ENCODE results near the gene GEMIN4. TPM values are rescaled to one million over a fixed set of nuclear protein-coding genes. Genes with fewer than 3 reads are reported as not detected.
"Not testable (repeated sequence)": the region's sequence is repeated elsewhere in the genome, so short reads cannot be mapped to it uniquely, and the experiment has no call there.

GEMIN4 gene
- polyA plus RNA-seq = 10 to 100 TPM in 1 of 3 donors, 1 to 10 TPM in 2; 6.5 to 10.4 (median 6.6) TPM

DNA sequence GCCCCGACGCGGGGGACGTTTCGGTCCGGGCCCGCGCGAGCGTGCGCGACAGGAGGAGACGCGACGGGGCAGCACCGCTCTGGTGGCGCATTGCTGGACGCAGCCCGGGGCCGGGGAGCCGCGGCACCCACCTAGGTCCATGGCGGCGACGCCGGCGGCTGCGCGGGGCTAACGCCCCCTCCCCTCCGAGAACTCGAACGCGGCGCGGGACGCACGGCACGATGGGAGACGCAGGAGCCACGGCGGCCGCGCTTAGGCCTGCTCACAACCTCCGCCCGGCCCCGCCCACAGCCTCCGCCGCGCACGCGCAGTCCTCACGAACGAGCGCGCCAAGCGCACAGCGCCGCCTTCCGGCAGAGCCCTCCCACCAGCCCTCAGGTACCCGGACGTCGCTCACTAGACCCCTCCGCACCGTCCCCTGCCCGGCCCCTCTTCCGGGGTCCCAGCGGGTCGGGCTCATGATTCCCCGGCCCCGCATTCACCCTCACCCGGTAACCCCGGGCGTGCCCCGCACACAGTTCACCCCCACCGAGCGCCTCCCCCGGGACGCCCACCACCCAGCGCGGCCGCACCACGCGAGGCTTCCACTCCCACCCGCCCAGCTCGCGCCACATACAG, at the start of gene GEMIN4:
Gene GEMIN4, minus strand, starts transcription at position 263 of the 618 bp plus-strand sequence. Its CDS starts 122 bp downstream, at position 141.
- WGBS, 3 donors = 0 to 1% (median 1%) methylated on average over 64 to 86 of the region's 87 CpGs

DNA sequence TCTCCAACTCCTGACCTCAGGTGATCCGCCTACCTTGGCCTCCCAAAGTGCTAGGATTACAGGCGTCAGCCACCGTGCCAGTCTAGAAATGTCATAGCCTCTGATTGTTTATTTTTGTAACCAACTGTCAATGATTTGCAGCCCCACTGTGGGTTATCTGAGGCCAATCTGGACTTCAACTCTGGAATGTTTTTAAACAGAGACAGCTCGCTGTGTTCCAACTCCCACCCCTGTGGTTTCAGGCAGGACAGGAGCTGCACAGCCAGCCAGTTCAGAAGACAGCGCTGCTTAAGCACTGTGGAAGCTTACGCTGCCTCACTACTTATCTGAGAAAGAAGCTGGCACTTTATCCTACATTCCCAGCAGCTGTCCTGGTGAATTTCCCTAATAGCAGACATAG, 49.6 kb upstream of the GEMIN4 start:
- 30 to 88% (median 78%) methylated on average over 6 of the region's 6 CpGs for WGBS, 3 donors
- H3K27ac ChIP-seq (ENCODE audit: low read depth, low read length) = no peak overlapping the region

More for the DNA sequence above, at the start of gene GEMIN4:
- no peak within 1 kb of the TSS for H3K27ac ChIP-seq (ENCODE audit: low read depth, low read length)

GRCh38 chr17:800446-801242, 48.6 kb upstream of the GEMIN4 start:
- WGBS, 3 donors = 88 to 93% (median 91%) methylated on average over 39 of the region's 39 CpGs

GRCh38 chr17:799261-799660, 47.2 kb upstream of the GEMIN4 start:
- WGBS, 3 donors = 84 to 87% (median 87%) methylated on average over 11 of the region's 11 CpGs
- no peak overlapping the region for H3K27ac ChIP-seq (ENCODE audit: low read depth, low read length)

More at GRCh38 chr17:800446-801242, 48.6 kb upstream of the GEMIN4 start:
- no peak overlapping the region for H3K27ac ChIP-seq (ENCODE audit: low read depth, low read length)

DNA sequence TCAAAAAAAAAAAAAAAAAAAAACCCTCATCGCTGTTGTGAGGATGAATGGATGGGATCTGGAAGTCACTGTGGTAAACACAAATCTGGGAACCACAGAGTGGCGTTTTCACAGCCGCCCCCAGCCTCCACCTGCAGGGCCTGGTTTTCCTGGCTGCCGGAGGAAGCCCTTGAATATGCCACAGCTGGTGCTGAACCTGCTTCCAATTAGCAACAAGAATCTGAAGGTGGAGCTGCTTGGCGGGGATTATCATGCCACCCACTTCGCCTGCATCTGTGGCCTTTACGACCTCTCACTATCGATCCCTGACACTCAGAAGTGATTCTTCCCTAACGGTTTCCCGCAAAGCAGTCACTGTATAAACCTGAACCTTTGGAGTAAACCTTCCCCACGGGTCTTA, 46.2 kb upstream of the GEMIN4 start:
- 59 to 78% (median 76%) methylated on average over 11 of the region's 11 CpGs for WGBS, 3 donors
- H3K27ac ChIP-seq (ENCODE audit: low read depth, low read length) = no peak overlapping the region

- H3K27ac ChIP-seq (ENCODE audit: low read depth, low read length) = no peak overlapping the region
Measured at GRCh38 chr17:797236-797840, 45.3 kb upstream of the GEMIN4 start.

GRCh38 chr17:796609-797008, 44.5 kb upstream of the GEMIN4 start:
- H3K27ac ChIP-seq (ENCODE audit: low read depth, low read length) = no peak overlapping the region
- WGBS, 3 donors = 72 to 93% (median 72%) methylated on average over 15 of the region's 15 CpGs

More at GRCh38 chr17:797236-797840, 45.3 kb upstream of the GEMIN4 start:
- 70 to 90% (median 72%) methylated on average over 22 of the region's 22 CpGs for WGBS, 3 donors

DNA sequence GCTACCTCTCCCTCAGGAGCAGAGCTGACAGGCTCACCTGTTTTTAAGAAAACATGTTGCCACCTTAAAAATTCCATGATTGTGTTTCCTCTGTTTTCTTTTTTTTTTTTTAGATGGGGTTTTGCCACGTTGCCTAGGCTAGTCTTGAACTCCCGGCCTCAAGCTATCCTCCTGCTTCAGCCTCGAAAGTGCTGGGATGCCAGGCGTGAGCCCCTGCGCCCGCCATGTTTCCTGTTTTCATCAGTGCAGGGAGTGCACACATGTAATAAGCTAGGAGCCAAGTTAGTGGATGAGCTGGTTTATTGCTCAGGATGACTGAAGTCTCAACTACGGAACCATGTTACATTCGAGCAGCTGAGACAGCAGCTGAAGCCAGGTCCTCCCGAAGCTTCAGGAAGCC, 43.7 kb upstream of the GEMIN4 start:
- WGBS, 3 donors = 78 to 82% (median 80%) methylated on average over 9 of the region's 9 CpGs
- no peak overlapping the region for H3K27ac ChIP-seq (ENCODE audit: low read depth, low read length)

DNA sequence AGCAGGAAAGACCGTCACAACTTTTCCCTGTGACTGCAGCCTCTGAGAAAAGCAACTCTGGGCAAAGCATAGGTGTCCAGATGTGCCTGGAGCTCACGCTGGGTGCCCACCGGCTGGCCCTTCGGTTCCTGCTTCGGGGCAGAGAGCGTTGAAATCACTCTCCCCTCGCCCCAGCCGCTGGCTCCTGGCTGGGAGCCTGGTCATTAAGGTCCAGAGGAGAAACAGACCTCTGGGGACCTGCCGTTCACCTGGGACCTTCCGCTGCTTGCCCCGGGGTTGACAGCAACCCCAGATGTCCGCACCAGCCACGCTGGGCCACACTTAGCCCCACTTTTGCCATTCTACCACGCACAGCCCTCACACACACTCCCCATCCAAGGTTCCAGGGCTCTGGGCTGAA, 43.2 kb upstream of the GEMIN4 start:
- WGBS, 3 donors = 49 to 64% (median 56%) methylated on average over 14 of the region's 14 CpGs
- H3K27ac ChIP-seq (ENCODE audit: low read depth, low read length) = no peak overlapping the region

GRCh38 chr17:794876-795275, 42.8 kb upstream of the GEMIN4 start:
- no peak overlapping the region for H3K27ac ChIP-seq (ENCODE audit: low read depth, low read length)
- WGBS, 3 donors = 5 to 14% (median 11%) methylated on average over 18 of the region's 18 CpGs

DNA sequence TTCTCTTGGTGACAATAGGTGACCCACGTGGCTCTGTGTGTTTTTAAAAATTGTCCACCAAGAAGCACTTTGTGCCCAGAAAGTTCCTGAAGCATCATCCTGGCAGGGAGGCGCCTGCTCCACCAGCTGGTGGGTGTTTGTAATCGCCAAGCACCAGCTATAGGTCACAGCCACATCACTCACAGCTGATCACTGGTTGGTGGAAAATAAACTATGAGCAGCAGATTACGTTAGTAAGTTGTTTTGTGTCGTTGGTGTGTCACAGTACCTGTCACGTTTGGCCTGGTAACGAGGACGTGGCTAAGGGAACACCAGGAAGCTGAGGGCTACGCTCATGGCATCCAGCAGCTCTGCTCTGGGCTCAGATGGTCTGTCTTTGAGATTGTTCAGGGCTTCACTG, 40.2 kb upstream of the GEMIN4 start:
- WGBS, 3 donors = 70 to 85% (median 78%) methylated on average over 9 of the region's 9 CpGs
- H3K27ac ChIP-seq (ENCODE audit: low read depth, low read length) = no peak overlapping the region

DNA sequence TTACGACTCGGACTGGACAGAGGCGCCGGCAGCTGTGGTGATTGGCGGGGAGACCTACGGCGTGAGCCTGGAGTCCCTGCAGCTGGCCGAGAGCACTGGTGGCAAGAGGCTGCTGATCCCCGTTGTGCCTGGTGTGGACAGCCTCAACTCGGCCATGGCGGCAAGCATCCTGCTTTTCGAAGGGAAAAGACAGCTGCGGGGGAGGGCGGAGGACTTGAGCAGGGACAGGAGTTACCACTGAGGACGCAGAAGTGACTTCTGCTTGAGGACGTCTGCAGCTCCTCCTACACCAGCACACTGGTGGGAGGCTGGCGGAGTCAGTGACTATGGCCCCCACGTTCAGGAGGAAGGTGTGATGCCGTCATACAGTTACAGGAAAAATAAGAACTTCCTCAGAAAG, 39.8 kb upstream of the GEMIN4 start:
- no peak overlapping the region for H3K27ac ChIP-seq (ENCODE audit: low read depth, low read length)
- 82 to 85% (median 84%) methylated on average over 19 of the region's 19 CpGs for WGBS, 3 donors

- H3K27ac ChIP-seq (ENCODE audit: low read depth, low read length) = not testable (repeated sequence)
- 78 to 92% (median 84%) methylated on average over 9 to 10 of the region's 12 CpGs for WGBS, 3 donors
Measured at GRCh38 chr17:790874-791247, 38.8 kb upstream of the GEMIN4 start.

DNA sequence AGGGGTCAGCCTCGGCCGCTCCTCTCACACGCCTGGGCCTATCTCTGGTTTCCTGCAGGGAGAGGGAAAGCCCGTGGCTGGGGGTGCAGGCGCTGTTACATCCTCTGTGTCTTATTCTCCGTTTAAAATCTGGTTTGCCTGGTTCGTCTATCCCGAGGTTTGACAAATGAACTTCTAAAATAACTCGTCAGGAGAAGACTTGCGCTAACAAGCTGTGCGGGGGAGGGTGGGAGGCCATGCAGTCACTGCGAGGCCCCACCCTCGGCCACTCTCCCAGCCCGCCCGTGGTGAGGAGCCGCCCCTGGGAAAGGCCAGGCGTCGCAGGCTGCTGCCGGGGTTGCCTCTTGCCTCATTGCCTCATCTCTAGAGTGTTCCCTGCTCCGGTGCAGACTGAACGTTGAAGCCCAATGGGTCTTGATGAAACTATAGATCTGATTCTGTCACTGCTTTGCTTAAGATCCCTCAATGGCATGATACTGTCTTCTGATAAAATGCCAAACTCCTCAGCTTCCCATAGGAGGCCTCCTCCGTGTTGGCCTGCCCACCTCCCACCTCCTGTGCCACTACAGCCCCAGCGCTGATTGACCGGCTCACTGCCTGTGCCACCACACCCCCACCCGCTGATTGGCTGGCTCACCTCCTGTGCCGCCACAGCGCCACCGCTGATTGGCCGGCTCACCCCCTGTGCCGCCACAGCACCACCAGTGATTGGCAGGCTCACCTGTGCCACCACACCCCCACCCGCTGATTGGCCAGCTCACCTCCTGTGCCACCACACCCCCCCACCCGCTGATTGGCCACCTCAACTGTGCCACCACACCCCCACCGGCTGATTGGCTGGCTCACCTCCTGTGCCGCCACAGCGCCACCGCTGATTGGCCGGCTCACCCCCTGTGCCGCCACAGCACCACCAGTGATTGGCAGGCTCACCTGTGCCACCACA, 38.1 kb upstream of the GEMIN4 start:
- H3K27ac ChIP-seq (ENCODE audit: low read depth, low read length) = not testable (repeated sequence)
- 64 to 74% (median 72%) methylated on average over 27 to 36 of the region's 38 CpGs for WGBS, 3 donors

DNA sequence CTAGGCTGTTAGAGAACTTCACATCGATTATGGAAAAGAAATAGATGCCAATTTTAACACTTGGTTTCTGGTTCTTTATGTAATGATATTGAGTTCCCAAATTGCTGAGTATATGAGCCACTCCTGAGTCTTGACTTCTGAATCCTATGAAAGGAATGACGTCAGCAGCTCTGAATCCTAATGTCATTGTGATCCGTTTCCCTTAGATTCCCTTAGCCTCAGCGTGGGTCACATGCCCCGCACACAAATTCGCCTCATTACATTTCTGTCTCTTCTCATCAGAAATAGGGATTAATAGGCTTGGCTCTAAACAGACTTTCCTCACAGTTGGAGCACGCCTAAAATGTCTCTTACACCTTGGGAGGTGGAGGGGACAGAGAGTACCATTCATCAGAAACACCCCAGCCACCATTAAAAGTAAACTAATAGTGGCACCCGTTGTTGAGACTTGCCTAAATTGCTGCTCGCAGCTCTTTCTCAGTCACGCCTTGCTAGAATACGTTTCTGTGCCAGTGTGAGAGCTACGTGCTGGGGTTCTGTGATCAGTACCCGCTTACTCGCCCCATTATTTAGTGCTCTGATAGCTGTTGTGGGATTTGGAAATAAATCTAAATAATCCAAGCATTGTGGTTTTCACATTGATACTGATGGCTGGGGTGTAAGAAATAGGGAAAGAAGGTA, 37.2 kb upstream of the GEMIN4 start:
- WGBS, 3 donors = 82 to 94% (median 93%) methylated on average over 14 of the region's 14 CpGs
- no peak overlapping the region for H3K27ac ChIP-seq (ENCODE audit: low read depth, low read length)

DNA sequence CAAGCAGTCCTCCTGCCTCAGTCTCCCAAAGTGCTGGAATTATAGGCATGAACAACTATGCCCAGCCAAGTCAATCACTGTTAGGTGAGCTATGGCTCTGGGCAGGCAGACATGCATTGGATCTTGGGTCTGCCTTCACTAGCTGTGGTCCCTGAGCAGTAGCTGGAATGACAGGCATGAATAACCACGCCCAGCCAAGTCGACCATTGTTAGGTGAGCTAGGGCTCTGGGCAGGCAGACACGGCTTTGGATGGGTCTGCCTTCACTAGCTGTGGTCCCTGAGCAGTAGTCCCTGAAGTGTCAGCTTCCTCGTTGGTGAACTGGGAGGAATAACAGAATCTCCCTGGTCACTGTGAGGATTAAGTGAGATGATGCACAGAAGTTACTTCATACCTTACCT, 36.5 kb upstream of the GEMIN4 start:
- WGBS, 3 donors = 78 to 92% (median 90%) methylated on average over 4 of the region's 4 CpGs
- no peak overlapping the region for H3K27ac ChIP-seq (ENCODE audit: low read depth, low read length)

GRCh38 chr17:787641-788221, 35.7 kb upstream of the GEMIN4 start:
- WGBS, 3 donors = 37 to 92% (median 89%) methylated on average over 12 of the region's 12 CpGs
- H3K27ac ChIP-seq (ENCODE audit: low read depth, low read length) = no peak overlapping the region

Measured in adipose tissue (tissue), 3 donors.